ENCODE measurements around the gene ITGB2.

ITGB2 gene

GRCh38 chr21:44958471-44959191 lies 37.9 kb upstream of the ITGB2 start:
- DNase-seq (ENCODE audit: low read depth), result peak; percentile 40
- no peak for TF ChIP-seq CTCF (IDR thresholded peaks at IDR 0.05; ENCODE audit: control insufficient read depth, insufficient read depth, low read depth, low read length, missing control alignments)
- no peak overlapping the region for H3K4me3 ChIP-seq (ENCODE audit: control insufficient read depth, low read depth, low read length)

GRCh38 chr21:44957901-44958451 lies 37.3 kb upstream of the ITGB2 start:
- no peak overlapping the region for H3K4me3 ChIP-seq (ENCODE audit: control insufficient read depth, low read depth, low read length)
- DNase-seq (ENCODE audit: low read depth), result no peak

GRCh38 chr21:44957047-44957831 lies 36.5 kb upstream of the ITGB2 start:
- H3K4me3 ChIP-seq (ENCODE audit: control insufficient read depth, low read depth, low read length), result no peak overlapping the region
- no peak for DNase-seq (ENCODE audit: low read depth)
- TF ChIP-seq CTCF (IDR thresholded peaks at IDR 0.05; ENCODE audit: control insufficient read depth, insufficient read depth, low read depth, low read length, missing control alignments), result no peak

More at GRCh38 chr21:44957901-44958451, 37.3 kb upstream of the ITGB2 start:
- no peak for TF ChIP-seq CTCF (IDR thresholded peaks at IDR 0.05; ENCODE audit: control insufficient read depth, insufficient read depth, low read depth, low read length, missing control alignments)

- TF ChIP-seq CTCF (IDR thresholded peaks at IDR 0.05; ENCODE audit: control insufficient read depth, insufficient read depth, low read depth, low read length, missing control alignments), result no peak
- DNase-seq (ENCODE audit: low read depth), result no peak
- H3K4me3 ChIP-seq (ENCODE audit: control insufficient read depth, low read depth, low read length), result no peak overlapping the region
Measured at GRCh38 chr21:44956356-44957046, 35.8 kb upstream of the ITGB2 start.

DNA sequence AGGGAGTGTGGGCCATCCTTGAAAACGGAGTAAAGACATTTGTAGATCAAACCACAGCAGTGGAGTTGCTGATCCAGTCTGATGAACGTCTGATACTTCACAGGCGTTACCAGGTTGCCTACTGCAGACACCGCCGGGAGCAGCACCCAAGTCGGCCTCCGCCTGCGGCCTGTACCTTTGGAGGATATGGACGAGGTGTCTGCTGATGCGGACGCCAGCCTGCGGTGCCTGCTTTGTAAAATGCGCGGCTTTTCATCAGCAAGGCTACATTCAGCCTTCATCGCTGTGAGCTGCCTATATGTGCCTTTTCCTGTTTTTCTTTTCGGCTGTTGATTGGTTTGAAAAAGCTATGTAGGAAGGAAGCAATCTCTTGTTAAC lies 35.1 kb upstream of the ITGB2 start:
- DNase-seq (ENCODE audit: low read depth), result no peak
- H3K4me3 ChIP-seq (ENCODE audit: control insufficient read depth, low read depth, low read length), result no peak overlapping the region
- TF ChIP-seq CTCF (IDR thresholded peaks at IDR 0.05; ENCODE audit: control insufficient read depth, insufficient read depth, low read depth, low read length, missing control alignments), result no peak

GRCh38 chr21:44955141-44955797 lies 34.6 kb upstream of the ITGB2 start:
- no peak for DNase-seq (ENCODE audit: low read depth)
- no peak for TF ChIP-seq CTCF (IDR thresholded peaks at IDR 0.05; ENCODE audit: control insufficient read depth, insufficient read depth, low read depth, low read length, missing control alignments)
- H3K4me3 ChIP-seq (ENCODE audit: control insufficient read depth, low read depth, low read length), result no peak overlapping the region
